Umbilical cord (tissue), 2 donors: ENCODE measurements around the gene ADARB1. TPM values are rescaled to one million over a fixed set of nuclear protein-coding genes. Genes with fewer than 3 reads are reported as not detected.
"Not testable (repeated sequence)": the region's sequence is repeated elsewhere in the genome, so short reads cannot be mapped to it uniquely, and the experiment has no call there.

Experiments used
- DNase-seq: peaks from one replicate; pipeline ENCODE4 v3.0.0-alpha.2; 2015; ENCODE audit warnings: low spot score
- total RNA-seq: library from RNA; depleted of rRNA; stranded (reverse); fragments of >200 nt; gene quantifications from one replicate; pipeline ENCODE4 v1.2.3, GENCODE V29; 2014; ENCODE audit warnings: low replicate concordance; ENCODE audit not compliant: insufficient read depth

ADARB1 gene
- total RNA-seq, 1 donor from 2014 or later = 108 TPM

GRCh38 chr21:45133574-45134278 lies 59.3 kb downstream of the ADARB1 start:
- DNase-seq = not testable (repeated sequence)

GRCh38 chr21:45134279-45135076 lies 60.1 kb downstream of the ADARB1 start:
- DNase-seq = no peak

- no peak for DNase-seq
These were observed 60.7 kb downstream of the ADARB1 start for GRCh38 chr21:45135122-45135521.

- DNase-seq = no peak
These were observed 61.5 kb downstream of the ADARB1 start for GRCh38 chr21:45135868-45136267.

GRCh38 chr21:45136500-45136899 lies 62.1 kb downstream of the ADARB1 start:
- DNase-seq = no peak

GRCh38 chr21:45136927-45137611 lies 62.7 kb downstream of the ADARB1 start:
- DNase-seq = peak; percentile 90

- DNase-seq = no peak
These were observed 63.2 kb downstream of the ADARB1 start for GRCh38 chr21:45137612-45137937.

- DNase-seq = peak; percentile 42
These were observed 64.0 kb downstream of the ADARB1 start for GRCh38 chr21:45138199-45139002.

- not testable (repeated sequence) for DNase-seq
These were observed 64.6 kb downstream of the ADARB1 start for GRCh38 chr21:45139003-45139360.

GRCh38 chr21:45139473-45139872 lies 65.1 kb downstream of the ADARB1 start:
- DNase-seq = no peak

- peak; percentile 84 for DNase-seq
These were observed 66.1 kb downstream of the ADARB1 start for GRCh38 chr21:45140346-45140940.

- not testable (repeated sequence) for DNase-seq
These were observed 66.6 kb downstream of the ADARB1 start for GRCh38 chr21:45140944-45141343.

- no peak for DNase-seq
These were observed 67.1 kb downstream of the ADARB1 start for GRCh38 chr21:45141507-45141906.

- DNase-seq = peak; percentile 37
These were observed 68.3 kb downstream of the ADARB1 start for GRCh38 chr21:45142469-45143308.

GRCh38 chr21:45143855-45144254 lies 69.5 kb downstream of the ADARB1 start:
- no peak for DNase-seq

- no peak for DNase-seq
These were observed 70.8 kb downstream of the ADARB1 start for GRCh38 chr21:45145146-45145545.

GRCh38 chr21:45145846-45146245 lies 71.5 kb downstream of the ADARB1 start:
- DNase-seq = not testable (repeated sequence)

GRCh38 chr21:45146306-45146705 lies 71.9 kb downstream of the ADARB1 start:
- no peak for DNase-seq

GRCh38 chr21:45146801-45147200 lies 72.4 kb downstream of the ADARB1 start:
- DNase-seq = no peak
